HG03196 (cell line): ENCODE measurements around the gene ZNF79.

Experiments
- ATAC-seq: cut with Tn5 transposase; IDR thresholded peaks from one replicate; pipeline ENCODE4 v1.9.1; 2021; ENCODE audit not compliant: unreplicated experiment

Gene ZNF79

GRCh38 chr9:127423476-127423933 lies 677 bp upstream of the ZNF79 start:
- ATAC-seq, result no peak

GRCh38 chr9:127424676-127424999 lies 456 bp downstream of the ZNF79 start:
- peak; percentile 19 for ATAC-seq

- ATAC-seq, result no peak
Observed at GRCh38 chr9:127426756-127427155, 2.6 kb downstream of the ZNF79 start.

- ATAC-seq, result no peak
Observed at GRCh38 chr9:127428348-127428747, 4.2 kb downstream of the ZNF79 start.

- ATAC-seq, result no peak
Observed at GRCh38 chr9:127430415-127430814, 6.2 kb downstream of the ZNF79 start.

- ATAC-seq, result no peak
Observed at GRCh38 chr9:127437497-127438264, 13.5 kb downstream of the ZNF79 start.

- ATAC-seq, result no peak
Observed at GRCh38 chr9:127438394-127438793, 14.2 kb downstream of the ZNF79 start.

GRCh38 chr9:127444283-127444920 lies 20.2 kb downstream of the ZNF79 start:
- no peak for ATAC-seq

- no peak for ATAC-seq
Observed at GRCh38 chr9:127444921-127445850, 21.0 kb downstream of the ZNF79 start.

- no peak for ATAC-seq
Observed at GRCh38 chr9:127445851-127446712, 21.9 kb downstream of the ZNF79 start.

GRCh38 chr9:127446713-127447415 lies 22.7 kb downstream of the ZNF79 start:
- no peak for ATAC-seq

GRCh38 chr9:127447416-127448111 lies 23.4 kb downstream of the ZNF79 start:
- no peak for ATAC-seq

GRCh38 chr9:127448112-127448805 lies 24.1 kb downstream of the ZNF79 start:
- ATAC-seq, result no peak

GRCh38 chr9:127449332-127449966 lies 25.3 kb downstream of the ZNF79 start:
- ATAC-seq, result no peak

- no peak for ATAC-seq
Observed at GRCh38 chr9:127450243-127450760, 26.1 kb downstream of the ZNF79 start.

GRCh38 chr9:127450830-127451607 lies 26.8 kb downstream of the ZNF79 start, which contains the start of the genes LRSAM1 and RPL12:
LRSAM1 (plus strand) TSS chr9:127451510; CDS start chr9:127454528, 3,018 bp downstream.
RPL12 (minus strand) TSS chr9:127451406; CDS start chr9:127451317, 89 bp downstream.
- peak; percentile 66 for ATAC-seq

GRCh38 chr9:127451608-127451857 lies 27.4 kb downstream of the ZNF79 start:
- ATAC-seq, result no peak
